GM12801 (cell line): ENCODE data around the gene STUB1.

Source experiments
- TF ChIP-seq, protein P1 (sequence below): IDR thresholded peaks from one replicate; pipeline ENCODE4 v1.5.1; 2011; ENCODE audit warnings: control low read depth; ENCODE audit not compliant: insufficient read length; ENCODE audit errors: extremely low read depth

Gene STUB1

DNA sequence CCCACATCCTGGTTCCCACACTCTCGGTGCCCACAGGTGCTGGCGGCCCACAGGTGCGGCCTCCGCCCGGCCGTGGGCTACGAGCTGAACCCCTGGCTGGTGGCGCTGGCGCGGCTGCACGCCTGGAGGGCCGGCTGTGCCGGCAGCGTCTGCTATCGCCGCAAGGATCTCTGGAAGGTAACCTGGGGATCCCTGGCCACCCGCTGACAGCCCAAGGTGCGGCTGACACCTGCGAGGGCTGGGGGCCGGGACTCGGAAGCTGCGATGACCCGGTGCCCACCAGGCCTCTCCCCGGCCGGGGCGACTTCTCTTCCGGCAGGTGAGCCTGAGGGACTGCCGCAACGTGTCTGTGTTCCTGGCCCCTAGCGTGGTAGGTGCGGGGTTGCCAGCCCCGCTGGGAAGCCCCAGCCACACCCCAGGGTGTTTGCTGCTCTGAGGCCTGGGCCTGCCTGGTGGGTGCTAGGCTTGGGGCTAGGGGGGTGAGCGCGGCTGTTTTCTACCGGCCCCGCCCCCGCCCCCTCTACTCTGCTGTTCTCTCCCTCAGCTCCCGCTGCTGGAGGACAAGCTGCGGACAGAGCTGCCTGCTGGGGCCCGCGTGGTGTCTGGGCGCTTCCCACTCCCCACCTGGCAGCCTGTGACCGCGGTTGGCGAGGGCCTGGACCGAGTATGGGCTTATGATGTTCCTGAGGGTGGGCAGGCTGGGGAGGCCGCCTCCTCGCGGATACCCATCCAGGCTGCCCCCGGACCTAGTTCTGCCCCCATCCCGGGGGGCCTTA, 41.7 kb downstream of the STUB1 start:
- TF ChIP-seq, protein P1, sequence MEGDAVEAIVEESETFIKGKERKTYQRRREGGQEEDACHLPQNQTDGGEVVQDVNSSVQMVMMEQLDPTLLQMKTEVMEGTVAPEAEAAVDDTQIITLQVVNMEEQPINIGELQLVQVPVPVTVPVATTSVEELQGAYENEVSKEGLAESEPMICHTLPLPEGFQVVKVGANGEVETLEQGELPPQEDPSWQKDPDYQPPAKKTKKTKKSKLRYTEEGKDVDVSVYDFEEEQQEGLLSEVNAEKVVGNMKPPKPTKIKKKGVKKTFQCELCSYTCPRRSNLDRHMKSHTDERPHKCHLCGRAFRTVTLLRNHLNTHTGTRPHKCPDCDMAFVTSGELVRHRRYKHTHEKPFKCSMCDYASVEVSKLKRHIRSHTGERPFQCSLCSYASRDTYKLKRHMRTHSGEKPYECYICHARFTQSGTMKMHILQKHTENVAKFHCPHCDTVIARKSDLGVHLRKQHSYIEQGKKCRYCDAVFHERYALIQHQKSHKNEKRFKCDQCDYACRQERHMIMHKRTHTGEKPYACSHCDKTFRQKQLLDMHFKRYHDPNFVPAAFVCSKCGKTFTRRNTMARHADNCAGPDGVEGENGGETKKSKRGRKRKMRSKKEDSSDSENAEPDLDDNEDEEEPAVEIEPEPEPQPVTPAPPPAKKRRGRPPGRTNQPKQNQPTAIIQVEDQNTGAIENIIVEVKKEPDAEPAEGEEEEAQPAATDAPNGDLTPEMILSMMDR: no peak

DNA sequence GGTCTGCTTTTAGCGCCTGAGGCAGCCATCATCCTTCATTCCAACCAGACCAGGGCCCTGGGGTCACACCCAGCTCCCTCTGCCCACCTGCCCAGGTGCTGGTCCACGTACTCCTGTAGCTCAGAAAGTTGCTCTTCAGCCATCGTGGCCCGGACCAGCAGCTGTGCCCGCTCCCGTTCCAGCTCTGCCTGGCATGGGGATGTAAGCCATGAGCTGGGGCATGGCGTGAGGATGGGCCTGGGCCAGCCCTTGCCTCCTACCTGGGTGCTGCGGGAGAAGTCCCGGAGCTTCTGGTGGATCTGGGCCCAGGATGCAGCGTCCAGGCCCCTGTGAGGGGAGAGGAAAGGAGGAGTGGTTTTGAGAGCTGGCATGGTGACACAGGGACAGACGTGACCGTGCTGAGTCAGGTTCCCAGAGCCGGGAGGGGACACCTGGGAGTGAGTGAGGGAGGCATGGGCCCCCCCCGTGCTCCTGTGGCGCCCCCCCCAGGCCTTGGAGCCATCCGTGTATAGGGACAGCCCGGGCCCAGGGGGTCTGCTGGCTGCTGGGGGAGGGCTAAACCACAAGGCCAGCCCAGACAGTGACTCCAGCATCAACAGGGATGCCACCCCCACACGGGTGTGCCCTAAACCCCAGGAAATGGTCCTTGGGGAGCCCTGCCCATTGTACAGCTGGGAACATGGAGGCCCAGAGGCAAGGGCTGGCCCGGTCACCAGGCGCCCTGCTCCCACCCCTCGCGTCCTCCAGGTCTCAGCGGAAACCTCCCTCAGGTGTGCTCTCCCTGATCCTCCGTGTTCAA, 42.8 kb downstream of the STUB1 start:
- TF ChIP-seq, protein P1: no peak

DNA sequence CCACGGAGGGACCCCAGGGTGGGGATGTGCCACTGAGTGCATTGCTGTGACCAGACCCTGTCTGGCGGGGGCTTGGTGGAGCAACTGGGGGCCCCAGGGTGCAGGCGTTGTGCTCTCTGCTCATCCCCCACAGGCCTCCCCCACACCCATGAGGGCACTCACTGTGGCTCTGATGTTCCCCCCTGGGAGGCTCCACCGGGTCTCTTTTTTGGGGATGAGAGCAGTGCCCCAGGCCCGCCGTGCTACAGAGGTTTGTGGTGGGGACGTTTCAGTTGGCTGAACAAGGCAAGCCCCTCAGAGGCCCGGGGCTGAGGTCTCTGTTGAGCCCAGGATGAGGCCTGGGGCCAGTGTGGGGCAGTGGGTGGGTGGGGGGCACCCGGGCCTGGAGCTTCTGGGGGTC, 43.5 kb downstream of the STUB1 start:
- TF ChIP-seq, protein P1: no peak

DNA sequence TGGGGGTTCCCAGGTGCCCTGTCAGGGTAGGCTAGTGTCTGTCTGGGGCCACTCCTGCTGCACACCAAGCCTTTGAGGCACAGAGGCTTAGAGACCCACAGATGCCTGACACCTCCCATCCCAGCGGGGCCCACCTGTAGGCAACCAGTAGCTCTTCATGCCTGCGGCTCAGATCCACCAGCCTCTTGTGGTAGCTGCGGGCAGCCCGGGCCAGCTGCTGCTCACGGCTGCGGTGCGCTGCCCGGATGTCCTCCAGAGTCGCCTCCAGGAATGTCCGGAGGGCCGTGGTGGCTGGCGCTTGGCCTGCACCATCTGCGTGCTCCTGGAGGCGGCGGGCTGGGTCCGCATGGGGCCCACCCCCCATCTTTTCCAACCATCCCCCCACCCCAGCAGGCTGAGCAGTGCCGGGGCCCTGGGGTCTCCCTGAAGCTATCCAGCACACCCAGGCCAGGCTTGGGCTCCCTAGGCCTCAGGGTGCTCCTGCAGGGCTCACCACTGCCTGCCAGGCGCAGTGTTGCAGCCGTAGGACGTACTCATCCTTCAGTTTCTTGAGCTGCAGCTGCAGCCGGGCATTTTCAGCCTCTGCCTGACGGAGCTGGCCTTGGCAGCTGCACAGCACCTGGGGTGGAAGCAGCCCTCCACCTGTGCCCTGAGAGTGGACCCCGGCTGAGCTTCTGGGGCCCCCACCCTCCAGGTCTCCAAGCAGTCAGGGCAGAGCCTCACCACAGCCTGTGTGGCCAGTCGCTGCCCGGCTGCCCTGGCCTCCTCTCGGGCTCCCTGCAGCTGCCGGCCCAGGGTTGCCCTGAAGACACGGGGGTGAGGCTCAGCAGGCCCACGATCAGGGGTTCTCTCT, 44.2 kb downstream of the STUB1 start:
- TF ChIP-seq, protein P1: no peak

DNA sequence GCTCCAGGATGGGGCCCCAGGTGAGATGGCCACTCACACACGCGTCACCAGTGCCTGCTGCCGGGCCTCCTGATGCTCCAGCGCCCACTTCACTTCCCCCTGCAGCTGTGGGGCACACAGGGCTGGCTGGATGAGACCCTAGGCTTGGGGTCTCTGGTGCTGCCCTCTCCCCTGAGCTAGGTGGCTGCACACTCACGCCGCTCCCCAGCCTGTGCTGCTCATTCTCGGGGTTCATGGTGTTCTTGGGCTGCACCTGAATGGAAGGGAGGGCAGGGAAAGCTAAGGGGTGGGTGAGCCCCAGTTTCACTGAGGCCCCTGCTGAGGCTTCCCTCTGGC, 44.8 kb downstream of the STUB1 start:
- TF ChIP-seq, protein P1: no peak

DNA sequence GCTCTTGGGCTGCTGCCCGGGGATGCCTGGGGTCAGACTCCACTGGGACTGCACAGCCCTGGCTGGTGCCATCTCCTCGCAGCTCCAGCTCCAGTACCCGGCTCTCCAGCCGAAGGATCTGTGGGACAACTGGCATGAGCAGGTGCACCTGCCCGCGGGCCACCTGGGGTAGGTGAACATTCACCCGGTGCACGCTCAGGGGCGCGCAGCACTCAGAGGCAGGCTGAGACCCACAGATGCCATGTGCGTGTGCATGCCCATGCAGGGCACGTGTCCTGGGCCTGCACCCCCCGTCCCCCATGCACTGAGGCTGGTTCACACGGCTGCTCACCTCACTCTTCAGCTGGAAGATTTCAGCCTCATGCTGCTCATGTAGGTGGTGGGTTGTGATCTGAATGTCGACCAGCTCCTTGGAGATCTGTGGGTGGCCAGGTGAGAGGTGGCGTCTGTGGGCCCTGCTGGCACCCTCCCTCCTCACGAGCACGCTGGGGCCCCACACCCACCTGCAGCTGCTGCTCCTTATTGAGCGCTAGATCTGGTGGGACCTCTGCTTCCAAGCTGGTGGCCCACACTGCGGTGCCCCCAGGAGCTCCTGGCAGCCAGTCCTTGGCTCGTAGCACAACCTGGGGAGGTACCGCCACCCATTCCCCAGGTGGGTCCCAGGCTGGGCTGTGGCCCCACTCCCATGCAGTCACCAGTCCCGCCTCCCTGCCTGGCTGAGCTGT, 45.4 kb downstream of the STUB1 start:
- TF ChIP-seq, protein P1: no peak

DNA sequence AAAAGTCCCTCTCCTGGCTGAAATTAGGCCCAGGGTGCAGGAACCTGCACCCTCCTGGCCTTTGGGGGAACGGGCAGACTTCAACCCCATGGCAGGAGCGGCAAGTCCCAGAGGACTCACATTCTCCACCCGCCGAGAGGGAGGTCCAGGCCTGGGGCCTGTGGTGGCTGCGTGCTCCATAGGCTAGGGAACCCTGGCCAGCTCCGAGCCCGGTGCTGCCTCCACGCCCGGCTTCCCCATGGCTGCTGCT, 45.9 kb downstream of the STUB1 start:
- TF ChIP-seq, protein P1: no peak
